Measurements from ENCODE around the gene BCL2. TPM values are rescaled to one million over a fixed set of nuclear protein-coding genes. Genes with fewer than 3 reads are reported as not detected.
A peak's percentile ranks its signal among the peaks of the same experiment; 100 is the strongest.

BCL2 gene
- total RNA-seq, 1 donor from 2014 or later: 17.9 TPM

DNA sequence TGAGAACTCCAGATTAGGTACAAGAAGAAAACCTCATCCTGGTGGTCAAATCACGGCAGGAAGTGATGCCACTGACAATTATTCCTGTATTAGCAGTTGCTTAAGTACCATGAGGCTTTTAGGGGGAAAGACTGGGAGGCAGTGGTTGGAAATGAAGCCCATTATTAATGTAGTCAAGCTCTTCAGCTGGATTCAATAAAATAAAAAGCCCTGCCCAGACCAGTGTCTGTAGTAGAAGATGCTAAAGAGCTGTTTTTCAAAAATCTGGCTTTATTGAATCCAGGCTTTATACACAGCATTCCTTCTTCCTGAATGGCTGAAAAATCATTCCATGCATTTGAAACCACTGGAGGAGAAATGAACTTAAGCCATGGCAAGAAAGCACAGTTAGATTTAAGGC lies 155.2 kb downstream of the BCL2 start:
- DNase-seq (ENCODE audit: low spot score in 2 of 2) (no peak), FAIRE-seq (no peak)

DNA sequence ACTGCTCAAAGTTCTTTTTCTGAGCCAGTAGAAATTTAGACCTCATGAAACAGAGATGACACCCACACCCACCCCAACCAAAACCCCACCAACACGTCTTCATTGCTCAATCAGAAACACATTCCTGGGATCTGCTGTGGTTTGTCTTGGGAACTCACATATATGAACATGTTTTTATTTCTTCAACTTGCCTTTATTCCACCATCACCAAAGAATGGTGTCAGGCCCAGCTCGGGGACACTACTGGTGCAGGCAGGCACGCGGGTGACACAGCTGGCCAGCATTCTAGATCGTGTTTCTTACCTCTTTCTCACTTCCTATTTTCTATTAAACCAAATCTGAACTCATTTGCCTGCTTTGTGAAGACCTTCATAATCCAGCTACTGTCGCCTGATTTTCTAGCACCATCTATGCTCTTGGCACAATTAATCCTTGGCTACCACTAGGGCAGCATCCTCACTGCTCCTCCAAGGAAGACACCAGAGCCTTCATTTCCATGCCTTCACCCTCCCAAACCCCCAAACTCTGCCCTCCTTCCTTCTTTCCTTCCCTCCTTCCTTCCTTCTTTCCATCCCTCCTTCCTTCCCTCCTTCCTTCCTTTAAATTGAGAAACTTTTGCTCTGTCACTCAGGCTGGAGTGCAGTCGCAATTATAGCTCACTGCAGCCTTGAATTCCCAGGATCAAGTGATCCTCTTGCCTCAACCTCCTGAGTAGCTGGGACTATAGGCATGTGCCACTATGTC lies 157.1 kb downstream of the BCL2 start:
- FAIRE-seq (no peak), DNase-seq (ENCODE audit: low spot score in 2 of 2) (no peak)

DNA sequence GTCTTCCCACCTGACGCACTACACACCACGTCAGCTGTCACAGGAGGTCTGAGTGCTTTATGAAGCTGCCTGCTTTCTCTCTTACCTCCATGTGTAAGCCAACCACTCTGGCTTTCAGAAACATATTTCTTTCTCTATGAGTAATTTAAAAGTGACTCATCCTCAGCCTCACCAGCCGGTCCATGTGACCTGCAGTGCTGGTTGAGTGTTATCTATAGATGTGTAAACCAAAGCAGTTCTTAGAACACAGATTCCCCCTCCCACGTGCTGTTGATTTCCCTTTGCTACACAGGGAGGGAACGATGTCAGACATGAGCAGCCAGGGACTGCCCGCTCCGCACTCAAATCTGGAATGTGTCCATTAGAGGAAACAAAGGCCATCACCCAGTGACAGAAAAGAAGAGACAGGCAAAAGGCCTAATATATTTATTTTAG lies 157.8 kb downstream of the BCL2 start:
- no peak for FAIRE-seq

DNA sequence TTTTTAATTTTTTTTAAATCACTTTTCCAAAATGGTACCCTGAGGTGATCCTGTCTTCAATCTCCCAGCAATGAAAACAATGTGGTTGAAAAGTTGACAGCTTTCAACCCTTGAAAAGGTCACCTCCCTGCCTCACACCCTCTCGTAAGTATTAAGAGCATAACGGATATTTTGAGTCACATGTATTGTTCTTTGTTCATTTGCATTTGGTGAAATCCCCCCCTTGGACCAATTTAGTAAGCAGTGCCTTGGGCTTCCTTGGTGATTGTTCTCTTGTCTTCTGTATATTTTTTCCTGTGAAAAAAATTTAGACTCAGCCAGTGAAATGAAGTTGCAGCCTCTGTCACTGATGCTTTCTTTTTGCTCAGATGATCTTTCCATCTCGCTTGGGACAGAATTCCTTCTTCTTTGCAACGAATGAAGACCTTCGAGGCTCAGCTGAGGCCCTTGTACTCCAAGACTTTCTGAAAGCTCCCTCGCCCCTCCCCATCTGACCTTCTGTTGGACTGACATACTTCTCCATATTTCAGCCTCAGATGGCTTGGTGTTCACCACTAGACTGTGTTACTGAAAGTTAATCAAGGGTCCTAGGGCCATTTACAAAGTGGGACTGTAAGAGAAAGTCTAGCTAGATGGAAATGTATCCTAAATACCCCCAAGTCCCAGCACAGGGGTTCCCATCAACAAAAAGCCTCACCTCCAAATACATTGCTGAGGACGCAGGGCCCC lies 158.4 kb downstream of the BCL2 start:
- FAIRE-seq (no peak), DNase-seq (ENCODE audit: low spot score in 2 of 2) (no peak)

More for the DNA sequence above, 157.8 kb downstream of the BCL2 start:
- DNase-seq (ENCODE audit: low spot score in 2 of 2): peak in 1 of 2 donors; percentile 61

DNA sequence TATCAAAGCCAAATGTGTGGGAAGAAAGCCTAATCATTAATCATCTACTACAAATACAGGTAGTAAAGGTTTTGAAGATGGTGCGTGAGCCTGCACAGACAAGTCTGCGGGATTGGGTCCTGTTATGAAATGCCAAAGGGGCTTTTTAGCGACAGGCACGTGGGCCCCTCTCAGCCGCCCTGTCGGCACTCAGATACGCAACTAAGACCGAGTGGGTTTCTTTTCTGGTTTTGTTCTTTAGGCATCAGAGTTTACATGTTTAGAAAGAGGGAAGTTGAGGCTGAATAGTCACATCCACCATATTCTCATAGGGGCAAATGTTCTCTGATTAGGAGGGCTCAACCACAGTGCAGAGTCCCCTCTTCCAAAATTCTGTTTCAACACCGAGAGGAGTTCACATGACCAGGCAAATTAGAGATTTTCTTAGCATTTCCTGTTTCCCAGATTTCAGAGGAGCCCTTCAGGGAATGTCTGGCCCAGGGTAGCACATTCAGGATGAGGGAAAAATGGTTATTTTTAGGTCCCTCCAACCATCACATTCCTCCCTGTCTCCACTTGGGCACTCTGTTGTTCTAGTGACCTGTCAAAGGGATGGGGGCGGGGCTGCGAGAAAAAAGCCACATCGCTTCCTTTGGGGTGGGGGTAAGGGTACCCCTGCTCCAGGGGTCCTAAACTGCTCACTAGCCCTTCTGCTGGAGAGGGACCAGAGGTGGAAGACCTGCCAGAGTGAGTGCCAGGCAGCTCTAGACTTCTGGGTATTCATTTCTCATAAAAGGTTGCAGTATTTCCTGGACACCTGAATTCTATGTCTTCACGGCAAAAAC lies 159.2 kb downstream of the BCL2 start:
- FAIRE-seq: no peak
- no peak for DNase-seq (ENCODE audit: low spot score in 2 of 2)

DNA sequence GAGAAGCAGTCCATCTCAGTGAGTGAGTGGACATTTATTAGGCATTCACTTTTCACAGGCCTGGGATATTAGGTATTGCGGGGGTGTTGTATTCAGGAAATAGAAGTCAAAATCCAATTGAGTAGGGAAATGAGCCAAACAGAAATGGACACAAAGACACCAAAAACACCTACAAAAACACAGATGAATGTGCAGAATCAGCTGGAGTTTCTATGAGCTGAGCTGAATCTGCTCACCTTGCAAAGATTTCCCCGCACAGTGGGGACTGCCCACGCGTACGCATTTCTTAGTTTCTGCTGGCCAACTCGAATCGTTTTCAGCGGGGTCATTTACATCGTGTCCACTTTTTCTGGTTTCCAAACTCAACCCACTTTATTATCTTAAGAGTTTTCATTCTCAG lies 160.0 kb downstream of the BCL2 start:
- no peak for FAIRE-seq
- no peak for DNase-seq (ENCODE audit: low spot score in 2 of 2)

DNA sequence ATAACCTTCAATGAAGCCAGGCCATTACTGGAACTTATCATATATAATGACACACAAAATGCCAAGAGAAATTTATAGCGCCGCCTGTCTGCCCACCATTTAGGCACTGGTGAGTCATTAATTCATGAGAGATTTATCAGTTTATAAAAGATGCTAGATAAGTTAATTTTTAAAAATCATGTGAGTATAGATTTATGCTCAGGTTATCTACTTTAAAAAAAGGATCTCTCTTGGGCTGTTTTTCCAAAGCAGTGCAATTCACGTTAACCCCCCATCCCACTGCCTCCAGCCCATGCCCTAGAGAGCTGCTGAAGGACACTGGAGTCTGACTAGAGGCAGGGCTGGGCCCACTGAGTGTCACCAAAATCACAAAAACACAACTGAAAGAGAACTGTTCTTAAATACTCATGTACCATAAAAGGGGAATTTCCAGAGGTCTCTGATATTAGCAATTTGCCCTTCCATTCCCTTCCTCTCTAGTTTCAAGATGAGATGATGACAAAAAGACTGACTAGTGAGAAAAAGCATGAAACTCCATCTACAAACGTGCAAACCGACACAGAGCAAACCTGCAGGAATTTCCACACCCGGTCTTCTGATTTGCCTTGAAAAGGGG lies 160.8 kb downstream of the BCL2 start:
- no peak for FAIRE-seq
- DNase-seq (ENCODE audit: low spot score in 2 of 2): no peak

DNA sequence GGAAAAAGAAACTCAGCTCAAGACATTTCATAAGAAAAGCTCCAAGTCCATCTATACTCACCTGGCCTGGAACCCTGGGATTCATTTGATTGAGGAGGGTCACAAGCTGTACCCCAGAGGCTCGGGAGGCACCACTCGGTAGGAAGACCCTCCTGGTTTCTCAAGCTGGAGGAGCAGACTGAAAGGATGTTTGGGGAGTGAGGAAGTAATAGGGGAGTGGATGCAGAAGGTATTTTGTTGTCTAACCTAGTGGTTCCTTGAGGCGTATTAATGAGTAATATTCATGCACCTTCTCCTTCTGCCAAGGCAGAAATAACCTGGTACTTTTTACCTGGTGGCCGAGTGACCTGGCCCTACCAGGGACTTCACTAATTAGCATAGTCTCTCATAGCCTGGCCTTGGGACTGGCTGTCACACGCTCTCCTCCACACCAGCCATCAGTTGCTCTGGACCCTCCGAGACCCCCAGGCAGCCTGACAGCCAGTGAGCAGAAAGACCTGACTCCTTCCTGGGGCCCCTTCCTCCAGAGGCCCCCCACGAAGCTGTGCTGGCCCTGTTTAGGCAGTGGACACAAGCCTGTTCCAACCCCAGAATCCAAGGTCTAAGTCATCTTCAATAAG lies 161.4 kb downstream of the BCL2 start:
- DNase-seq (ENCODE audit: low spot score in 2 of 2) (no peak), FAIRE-seq (no peak)

DNA sequence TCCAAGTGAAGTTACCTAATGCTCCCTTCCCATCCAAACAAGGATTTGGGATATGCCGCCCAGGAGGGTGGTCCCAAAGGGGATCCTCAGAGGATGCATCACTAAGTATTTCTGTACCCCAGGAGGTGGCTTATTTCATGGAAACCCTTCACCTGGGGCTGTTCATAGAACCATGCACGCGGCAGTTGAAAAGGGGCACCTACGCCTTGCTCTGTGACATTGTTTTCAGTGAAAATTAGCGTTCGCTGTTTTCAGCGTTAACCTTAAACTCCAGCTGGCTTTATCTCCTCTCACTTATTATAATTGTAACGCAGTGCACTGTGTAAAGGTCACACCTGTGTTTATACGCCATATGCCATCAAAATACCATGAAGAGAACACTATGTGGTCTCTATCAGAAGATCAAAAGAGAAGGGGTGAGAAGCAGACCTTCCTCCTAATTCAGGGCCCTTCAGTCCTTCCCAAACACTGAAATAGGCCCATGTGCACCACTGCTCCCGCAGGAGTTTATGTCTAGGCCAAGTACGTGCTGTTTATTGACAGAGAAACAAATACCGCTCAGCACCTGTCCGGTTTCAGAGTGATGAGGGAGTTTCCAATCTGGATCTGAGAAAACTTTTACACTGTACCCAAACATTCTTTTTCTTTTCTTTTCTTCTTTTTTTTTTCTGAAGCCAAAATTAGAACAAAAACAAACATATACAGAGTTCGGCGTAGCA lies 162.1 kb downstream of the BCL2 start:
- no peak for FAIRE-seq
- no peak for DNase-seq (ENCODE audit: low spot score in 2 of 2)

DNA sequence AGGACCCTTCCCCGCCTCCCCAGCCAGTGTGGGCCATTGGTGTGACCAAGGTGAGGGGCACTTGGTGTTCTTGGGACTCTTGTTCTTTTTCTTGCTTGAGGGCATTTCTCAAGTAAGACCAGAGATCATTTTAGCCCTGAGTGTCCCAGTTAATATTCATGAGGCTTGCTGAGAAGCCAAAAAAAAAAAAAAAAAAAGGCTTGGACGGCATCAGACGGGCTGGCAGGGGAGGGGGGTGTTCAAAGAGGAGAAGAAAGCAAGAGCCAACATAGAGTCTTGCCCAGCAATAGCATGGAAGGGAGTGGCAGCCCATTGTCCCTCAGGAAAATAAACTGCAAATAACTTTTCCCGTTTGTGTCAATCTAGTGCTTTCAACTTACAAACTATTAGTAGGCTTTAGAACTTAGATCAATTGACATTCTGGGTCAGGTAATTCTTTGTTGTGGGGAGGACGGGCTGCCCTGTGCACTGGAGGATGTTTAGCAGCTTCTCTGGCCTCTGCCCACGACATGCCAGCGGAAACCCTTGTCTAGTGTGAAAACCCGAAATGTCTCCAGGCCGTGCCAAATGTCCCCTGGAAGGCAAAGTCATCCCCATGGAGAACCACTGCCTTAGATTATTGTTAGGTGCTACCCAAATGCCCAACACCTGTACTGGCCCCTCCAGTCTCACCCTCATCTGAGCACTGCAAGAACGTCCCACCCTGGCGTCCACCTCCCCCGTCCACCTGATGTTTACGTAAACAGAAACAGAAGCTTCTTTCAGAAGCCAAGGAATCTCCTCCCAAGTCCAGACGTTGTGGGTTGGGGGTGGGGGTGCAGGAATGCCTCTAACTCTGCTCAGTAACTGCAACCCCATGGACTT lies 163.4 kb downstream of the BCL2 start:
- no peak for DNase-seq (ENCODE audit: low spot score in 2 of 2)
- no peak for FAIRE-seq

DNA sequence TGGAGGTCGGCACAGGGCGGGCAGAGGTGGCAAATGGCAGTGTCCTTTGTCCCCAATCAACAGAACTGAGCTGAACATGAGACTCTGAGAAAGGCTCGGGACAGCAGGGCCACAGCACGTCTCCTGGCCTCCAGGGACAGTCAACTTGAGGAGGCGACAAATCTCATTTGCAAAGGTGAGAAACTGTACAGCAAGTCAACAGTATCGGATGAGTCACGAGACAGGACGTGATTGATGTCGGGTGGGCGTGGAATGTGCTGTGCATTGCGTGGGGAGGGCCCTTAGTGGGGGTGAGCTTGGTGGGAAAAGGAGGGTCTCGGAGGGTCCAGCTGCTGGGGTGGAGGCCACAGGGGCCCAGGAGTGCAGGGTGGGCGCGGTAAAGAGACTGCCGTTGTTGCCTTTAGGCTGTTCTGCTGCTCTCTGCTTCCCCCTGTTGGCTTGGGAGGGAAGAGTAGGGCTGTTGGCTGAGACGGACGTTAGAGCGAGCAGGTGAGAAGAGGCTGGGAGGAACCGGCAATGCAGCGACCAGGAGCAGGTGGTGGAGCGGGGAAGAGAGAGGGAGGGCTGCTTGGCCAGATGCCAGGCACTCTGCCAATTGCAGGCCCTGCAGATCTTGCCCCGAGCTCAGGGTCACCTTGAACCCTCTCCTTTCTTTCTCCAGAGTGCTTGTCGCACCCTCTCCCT lies 164.3 kb downstream of the BCL2 start:
- DNase-seq (ENCODE audit: low spot score in 2 of 2) (peak in 1 of 2 donors; percentile 39), FAIRE-seq (no peak)

DNA sequence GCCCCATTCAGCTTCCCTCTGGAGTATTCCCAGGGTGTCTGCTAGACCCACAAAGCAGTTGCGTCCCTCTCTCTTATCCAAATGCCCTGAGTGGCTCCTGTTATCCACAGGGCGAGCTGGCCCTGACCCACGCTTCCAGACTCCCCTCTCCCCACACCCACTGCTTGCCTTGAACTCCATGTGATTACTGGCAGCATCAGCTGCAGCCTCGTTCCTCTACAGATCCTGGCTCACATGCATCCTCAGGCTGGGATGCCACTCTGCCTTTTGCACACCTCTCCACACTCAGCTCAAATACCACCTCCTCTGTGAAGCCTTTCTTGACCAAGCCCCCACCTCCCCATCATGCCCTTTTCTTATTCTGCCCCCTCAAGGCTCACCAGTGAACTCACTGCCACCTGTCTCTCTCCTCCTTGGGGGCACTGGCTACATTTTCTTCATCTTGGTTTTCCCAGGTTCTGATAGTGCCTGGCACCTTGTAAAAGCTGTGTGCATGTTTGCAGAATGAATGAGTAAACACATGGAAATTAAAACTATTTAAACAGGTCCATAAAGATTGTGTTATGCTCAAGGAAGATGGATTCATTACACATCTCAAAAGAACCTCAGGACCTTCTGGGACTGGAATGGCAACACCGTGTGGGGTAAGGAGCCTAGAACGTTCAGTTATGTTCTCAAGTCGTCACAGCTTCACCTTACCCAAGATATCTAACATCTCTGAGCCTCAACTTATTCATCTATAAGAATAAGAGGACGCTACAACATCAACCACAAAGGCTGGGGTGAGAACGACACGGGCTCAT lies 165.0 kb downstream of the BCL2 start:
- no peak for DNase-seq (ENCODE audit: low spot score in 2 of 2)
- no peak for FAIRE-seq

DNA sequence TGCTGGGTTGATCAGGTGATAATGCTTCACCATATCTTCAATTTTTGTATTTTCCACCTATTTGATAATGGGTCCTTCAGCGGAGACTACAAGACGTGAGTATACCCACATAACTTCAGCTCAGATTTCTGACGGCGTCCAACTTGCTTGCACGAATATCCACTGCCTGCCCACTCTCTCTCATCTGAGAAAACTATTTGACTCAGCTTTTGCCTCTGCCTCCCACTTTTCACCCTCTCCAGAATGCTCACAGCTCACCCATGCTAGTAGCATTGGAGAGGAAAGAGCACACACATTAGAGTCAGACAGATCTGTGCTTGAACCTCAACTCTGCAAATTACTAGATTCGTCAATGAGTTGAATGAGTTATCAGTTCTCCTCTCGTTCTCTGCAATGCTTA lies 166.8 kb downstream of the BCL2 start:
- FAIRE-seq (no peak), DNase-seq (ENCODE audit: low spot score in 2 of 2) (no peak)

DNA sequence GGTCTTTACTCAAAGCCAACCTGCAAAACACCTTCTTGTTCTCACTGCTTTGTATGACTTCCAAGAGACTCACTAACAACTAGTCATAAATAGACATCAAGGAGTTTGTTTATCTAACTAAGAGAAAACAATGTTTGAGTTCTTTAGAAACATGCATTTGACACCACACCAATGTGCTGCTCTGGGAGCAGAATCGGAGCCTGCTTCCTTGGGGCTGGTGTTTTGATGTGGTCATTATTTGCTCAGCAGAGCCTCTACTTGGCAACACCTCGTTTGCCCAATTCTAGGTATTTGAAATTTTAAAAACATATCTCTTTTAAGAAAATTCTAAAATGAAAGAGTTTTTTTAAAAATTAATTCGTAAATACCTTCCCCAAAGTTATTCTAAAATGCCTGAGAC lies 167.5 kb downstream of the BCL2 start:
- FAIRE-seq (no peak), DNase-seq (ENCODE audit: low spot score in 2 of 2) (no peak)

DNA sequence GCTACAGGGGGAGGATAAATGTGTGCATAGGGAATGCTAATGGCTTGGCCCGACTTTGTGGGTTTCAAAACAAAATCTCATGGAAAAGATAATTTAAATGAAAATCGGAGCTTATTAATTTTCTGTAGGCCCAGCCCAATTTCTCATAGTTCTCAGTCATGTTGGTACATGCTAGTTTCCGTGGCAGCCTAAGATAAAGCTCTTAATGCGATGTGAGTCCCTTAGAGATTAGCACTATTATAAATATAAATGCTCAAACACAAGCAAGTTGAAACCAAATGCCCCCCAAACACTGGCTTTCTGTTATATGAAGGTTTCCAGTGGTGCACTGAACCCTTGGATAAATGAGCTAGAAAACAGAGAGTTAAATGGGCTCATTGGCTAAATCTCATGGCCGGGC lies 168.0 kb downstream of the BCL2 start:
- DNase-seq (ENCODE audit: low spot score in 2 of 2) (no peak), FAIRE-seq (no peak)

DNA sequence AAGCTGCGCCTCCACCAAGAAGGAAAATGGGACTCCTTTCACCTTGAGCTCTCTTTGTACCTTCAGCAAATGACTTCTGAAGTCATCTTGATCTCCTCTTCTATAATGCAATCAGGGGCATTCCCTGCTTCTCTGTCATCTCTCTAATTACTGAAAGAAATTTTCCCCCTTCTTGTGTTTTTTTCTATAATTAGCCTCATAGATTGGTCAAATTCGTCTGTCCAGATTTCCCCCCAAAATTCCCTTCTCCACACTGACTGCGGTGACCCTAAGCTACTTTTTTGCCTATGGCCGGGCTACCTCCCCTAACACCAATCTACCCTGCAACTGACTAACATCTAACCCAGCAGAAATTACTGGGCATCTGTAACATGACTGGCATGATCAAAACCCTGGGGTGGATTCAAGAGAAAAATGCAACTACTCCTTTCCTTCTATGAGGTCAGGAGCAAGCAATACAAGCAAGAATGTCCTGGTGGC lies 168.6 kb downstream of the BCL2 start:
- FAIRE-seq: no peak
- no peak for DNase-seq (ENCODE audit: low spot score in 2 of 2)

DNA sequence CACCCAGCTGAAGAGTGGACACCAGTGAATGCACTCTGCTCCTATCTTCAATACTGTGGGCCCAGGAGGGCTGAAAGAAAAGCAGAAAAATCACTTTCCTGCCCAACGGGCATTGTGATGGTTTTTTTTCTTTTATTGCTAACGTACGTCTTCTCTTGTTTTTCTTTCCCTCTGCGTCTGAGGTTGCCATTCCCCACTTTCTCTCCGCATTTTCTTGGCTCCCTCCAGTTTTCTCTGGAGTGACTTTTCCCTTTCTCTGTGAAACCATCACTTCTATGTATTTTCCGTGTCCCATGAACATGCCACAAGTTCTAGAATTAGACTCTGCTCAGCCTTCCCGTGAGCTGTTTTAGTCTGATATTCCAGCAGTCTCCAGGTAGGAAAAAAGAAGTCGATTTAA lies 169.2 kb downstream of the BCL2 start:
- FAIRE-seq: no peak
- no peak for DNase-seq (ENCODE audit: low spot score in 2 of 2)
